Left ventricle myocardium inferior (tissue), 1 donor: ENCODE measurements around the gene EFNA2. TPM values are rescaled to one million over a fixed set of nuclear protein-coding genes. Genes with fewer than 3 reads are reported as not detected.

ENCODE experiments used
- DNase-seq: peaks from one replicate; pipeline ENCODE4 v3.0.0-alpha.2; 2020
- H3K27ac ChIP-seq: fragments of 200-600 bp; replicated peaks from 2 replicates; pipeline ENCODE4 v1.8.0; 2021
- H3K27me3 ChIP-seq: fragments of 200-600 bp; 2 replicates; pipeline ENCODE4 v1.8.0; 2021; ENCODE audit warnings: low read depth
- H3K36me3 ChIP-seq: fragments of 200-600 bp; 2 replicates; pipeline ENCODE4 v1.8.0; 2021
- H3K4me1 ChIP-seq: fragments of 200-600 bp; 2 replicates; pipeline ENCODE4 v1.8.0; 2021
- H3K4me3 ChIP-seq: fragments of 200-600 bp; 2 replicates; pipeline ENCODE4 v1.8.0; 2021; ENCODE audit warnings: mild to moderate bottlenecking, moderate library complexity
- H3K9me3 ChIP-seq: fragments of 200-600 bp; replicated peaks from 2 replicates; pipeline ENCODE4 v1.8.0; 2021
- intact Hi-C: fragments of 100-400 bp; cut with micrococcal nuclease; formaldehyde crosslinking; loops from one replicate; pipeline ENCODE4 v1.11.0; 2022
- total RNA-seq: library from RNA; stranded (reverse); fragmentation: NEBNext Ultra II Directional; extraction: Animal tissue kit (Norgen Biotek cat#: 25700); gene quantifications from one replicate; pipeline ENCODE4 v1.2.1, GENCODE V29; 2021
- TF ChIP-seq, protein P1 (sequence below): fragments of 200-600 bp; IDR thresholded peaks from 2 replicates; pipeline ENCODE4 v1.8.0; 2021; ENCODE audit warnings: antibody characterized with exemption, mild to moderate bottlenecking, borderline replicate concordance
- donor health status: DM: no; HTN: yes; CAD: no; lungs with severe emphysema.

The EFNA2 gene
- total RNA-seq, 1 donor from 2014 or later: not detected

DNA sequence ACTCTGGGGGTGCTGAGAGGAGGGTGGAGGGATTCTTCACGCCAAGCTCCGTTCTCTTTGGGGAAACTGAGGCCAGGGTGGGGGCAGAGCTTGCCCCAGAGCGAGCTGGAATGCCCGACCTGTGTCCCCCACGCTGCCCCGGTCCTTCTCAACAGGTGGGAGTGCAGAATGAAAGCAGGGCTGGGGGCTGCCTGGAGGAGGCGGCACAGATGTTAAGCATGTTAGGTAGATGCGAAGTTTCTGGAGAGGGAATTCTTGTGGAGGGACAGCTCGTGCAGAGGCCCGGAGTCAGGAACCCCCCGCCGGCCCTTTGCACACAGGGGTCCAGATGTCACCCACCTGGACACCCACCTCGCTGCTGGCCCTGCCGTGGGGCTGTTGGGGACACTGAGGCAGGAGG, 9.0 kb downstream of the EFNA2 start:
- Histone ChIP-seq H3K36me3 (no peaks in the 10 kb centered on the region), H3K27ac (no peak overlapping the region), H3K4me3 (no peak overlapping the region), H3K27me3 (peaks cover 74% of the 10 kb centered on the region), H3K9me3 (no peaks in the 10 kb centered on the region), H3K4me1 (peaks cover 5% of the 10 kb centered on the region)
- DNase-seq: no peak
- TF ChIP-seq, protein P1, sequence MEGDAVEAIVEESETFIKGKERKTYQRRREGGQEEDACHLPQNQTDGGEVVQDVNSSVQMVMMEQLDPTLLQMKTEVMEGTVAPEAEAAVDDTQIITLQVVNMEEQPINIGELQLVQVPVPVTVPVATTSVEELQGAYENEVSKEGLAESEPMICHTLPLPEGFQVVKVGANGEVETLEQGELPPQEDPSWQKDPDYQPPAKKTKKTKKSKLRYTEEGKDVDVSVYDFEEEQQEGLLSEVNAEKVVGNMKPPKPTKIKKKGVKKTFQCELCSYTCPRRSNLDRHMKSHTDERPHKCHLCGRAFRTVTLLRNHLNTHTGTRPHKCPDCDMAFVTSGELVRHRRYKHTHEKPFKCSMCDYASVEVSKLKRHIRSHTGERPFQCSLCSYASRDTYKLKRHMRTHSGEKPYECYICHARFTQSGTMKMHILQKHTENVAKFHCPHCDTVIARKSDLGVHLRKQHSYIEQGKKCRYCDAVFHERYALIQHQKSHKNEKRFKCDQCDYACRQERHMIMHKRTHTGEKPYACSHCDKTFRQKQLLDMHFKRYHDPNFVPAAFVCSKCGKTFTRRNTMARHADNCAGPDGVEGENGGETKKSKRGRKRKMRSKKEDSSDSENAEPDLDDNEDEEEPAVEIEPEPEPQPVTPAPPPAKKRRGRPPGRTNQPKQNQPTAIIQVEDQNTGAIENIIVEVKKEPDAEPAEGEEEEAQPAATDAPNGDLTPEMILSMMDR: no peak
- intact Hi-C loops: no loop called here

DNA sequence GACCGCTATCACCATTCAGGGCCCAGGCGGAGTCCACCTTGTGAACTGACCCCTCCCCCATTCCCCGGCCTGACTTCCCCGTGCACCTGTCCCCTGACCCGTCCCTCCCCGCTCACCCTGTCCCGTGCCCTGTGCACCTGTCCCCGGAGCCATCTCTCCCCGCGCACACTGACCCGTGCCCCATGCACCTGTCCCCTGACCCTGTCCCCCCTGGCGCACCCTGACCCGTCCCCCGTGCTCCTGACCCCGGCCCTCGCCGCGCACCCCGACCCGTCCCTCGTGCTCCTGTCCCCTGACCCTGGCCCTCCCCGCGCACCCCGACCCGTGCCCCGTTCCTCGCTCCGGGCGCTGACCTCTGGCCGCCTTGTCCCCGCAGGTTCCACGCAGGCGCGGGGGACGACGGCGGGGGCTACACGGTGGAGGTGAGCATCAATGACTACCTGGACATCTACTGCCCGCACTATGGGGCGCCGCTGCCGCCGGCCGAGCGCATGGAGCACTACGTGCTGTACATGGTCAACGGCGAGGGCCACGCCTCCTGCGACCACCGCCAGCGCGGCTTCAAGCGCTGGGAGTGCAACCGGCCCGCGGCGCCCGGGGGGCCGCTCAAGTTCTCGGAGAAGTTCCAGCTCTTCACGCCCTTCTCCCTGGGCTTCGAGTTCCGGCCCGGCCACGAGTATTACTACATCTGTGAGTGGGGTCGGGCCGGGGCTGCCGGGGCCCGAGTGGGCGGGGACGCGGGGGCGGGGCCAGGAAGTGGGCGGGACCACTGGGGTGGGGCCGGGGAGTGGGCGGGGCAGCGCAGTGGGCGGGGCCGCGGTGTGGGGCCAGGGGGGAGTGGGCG, 9.7 kb downstream of the EFNA2 start:
- H3K4me3 ChIP-seq: peak overlapping the region; percentile 34
- TF ChIP-seq, protein P1: no peak
- H3K27ac ChIP-seq: no peak overlapping the region
- peaks cover 71% of the 10 kb centered on the region for H3K27me3 ChIP-seq
- no peaks in the 10 kb centered on the region for H3K36me3 ChIP-seq
- H3K9me3 ChIP-seq: no peaks in the 10 kb centered on the region
- intact Hi-C loops: no loop called here
- no peak for DNase-seq
- H3K4me1 ChIP-seq: peaks cover 5% of the 10 kb centered on the region

DNA sequence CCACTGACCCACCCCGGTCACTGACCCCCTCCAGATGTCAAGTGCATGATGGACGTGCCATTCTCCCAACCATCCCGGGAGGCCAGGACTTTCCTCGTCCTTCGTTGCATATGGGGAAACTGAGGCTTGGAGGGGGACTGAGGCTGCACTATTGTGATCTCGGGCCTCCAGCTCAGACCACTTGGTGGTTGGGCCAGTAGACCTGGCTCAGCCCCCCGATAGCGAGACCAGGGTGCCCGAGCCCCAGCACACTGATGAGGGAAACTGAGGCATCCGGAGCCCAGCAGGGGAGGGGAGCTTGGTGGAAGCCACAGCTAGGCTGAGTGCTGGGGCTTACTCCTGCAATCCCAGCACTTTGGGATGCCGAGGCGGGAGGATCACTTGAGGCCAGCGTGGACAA, 10.4 kb downstream of the EFNA2 start:
- H3K4me3 ChIP-seq: no peak overlapping the region
- TF ChIP-seq, protein P1: no peak
- peaks cover 64% of the 10 kb centered on the region for H3K27me3 ChIP-seq
- H3K36me3 ChIP-seq: no peaks in the 10 kb centered on the region
- peaks cover 5% of the 10 kb centered on the region for H3K4me1 ChIP-seq
- no peaks in the 10 kb centered on the region for H3K9me3 ChIP-seq
- DNase-seq: no peak
- intact Hi-C loops: no loop called here
- no peak overlapping the region for H3K27ac ChIP-seq

DNA sequence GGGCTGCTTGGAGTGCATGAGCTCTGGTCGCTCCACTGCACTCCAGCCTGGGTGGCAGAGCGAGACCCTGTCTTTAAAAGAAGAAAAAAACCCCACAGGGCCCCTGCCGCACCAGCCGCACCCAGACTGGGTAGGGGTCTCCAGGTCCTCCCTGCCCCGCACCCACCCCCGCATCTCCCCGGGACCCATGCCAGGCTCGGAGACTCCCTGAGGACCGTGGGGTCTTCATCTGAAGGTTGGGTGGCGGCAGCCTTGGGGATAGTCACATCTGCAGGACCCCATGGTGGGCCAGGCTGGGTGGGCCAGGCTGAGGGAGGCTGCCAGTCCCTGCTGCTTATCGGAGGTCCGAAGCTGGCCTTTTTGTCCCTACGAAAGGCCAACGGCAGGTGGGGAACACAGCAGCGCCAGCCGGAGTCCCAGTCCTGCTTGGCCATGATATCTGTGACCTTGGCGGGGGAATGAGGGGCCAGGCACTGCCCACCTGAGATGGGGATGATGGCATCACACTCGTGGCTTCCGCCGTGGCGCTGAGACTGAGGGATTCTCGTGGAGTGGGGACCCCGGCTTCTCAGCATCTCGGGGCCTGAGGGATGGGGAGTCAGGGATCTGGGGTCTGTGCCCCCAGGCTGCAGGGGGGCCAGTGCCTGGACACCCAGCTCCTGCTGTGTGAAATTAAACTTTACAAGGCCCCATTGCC, 11.1 kb downstream of the EFNA2 start:
- intact Hi-C loops: no loop called here
- Histone ChIP-seq H3K4me1 (peaks cover 5% of the 10 kb centered on the region), H3K27me3 (peaks cover 57% of the 10 kb centered on the region), H3K27ac (no peak overlapping the region), H3K36me3 (no peaks in the 10 kb centered on the region), H3K4me3 (no peak overlapping the region), H3K9me3 (no peaks in the 10 kb centered on the region)
- no peak for DNase-seq
- TF ChIP-seq, protein P1: no peak

DNA sequence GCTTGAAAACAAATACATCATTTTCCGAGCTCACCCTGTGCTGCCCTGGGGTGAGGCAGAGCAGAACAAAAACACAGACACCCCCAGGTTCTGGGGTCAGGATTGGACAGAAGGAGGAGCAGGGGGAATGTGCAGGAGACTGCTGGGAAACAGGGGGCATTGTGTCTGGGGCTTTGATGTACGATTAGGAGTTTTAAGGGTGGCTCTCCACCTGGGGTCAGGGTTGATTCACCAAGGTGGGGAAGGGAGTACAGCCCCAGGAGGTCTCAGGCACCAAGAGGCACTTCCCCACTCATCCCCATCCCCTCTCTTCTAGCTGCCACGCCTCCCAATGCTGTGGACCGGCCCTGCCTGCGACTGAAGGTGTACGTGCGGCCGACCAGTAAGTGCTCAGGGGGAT, 12.6 kb downstream of the EFNA2 start:
- intact Hi-C loops: no loop called here
- H3K4me1 ChIP-seq: peaks cover 5% of the 10 kb centered on the region
- no peak overlapping the region for H3K27ac ChIP-seq
- TF ChIP-seq, protein P1: no peak
- H3K36me3 ChIP-seq: no peaks in the 10 kb centered on the region
- no peak for DNase-seq
- no peak overlapping the region for H3K4me3 ChIP-seq
- no peaks in the 10 kb centered on the region for H3K9me3 ChIP-seq
- peaks cover 42% of the 10 kb centered on the region for H3K27me3 ChIP-seq
